Measurements from ENCODE around the gene MAPKAP1. TPM values are rescaled to one million over a fixed set of nuclear protein-coding genes. Genes with fewer than 3 reads are reported as not detected.
A peak's percentile ranks its signal among the peaks of the same experiment; 100 is the strongest.

The MAPKAP1 gene
- polyA plus RNA-seq, 1 donor (not counting 4 experiments of a cell fraction or from before 2014, with no cell fraction given) = 129 TPM

GRCh38 chr9:125559194-125559593 is 147.8 kb downstream of the MAPKAP1 start:
- no peak for DNase-seq (ENCODE audit: low read depth, low spot score)

GRCh38 chr9:125558453-125559092 is 148.4 kb downstream of the MAPKAP1 start:
- Histone ChIP-seq H3K27me3 (ENCODE audit: control insufficient read depth, extremely low read depth, insufficient read depth, low read length) (no peaks in the 10 kb centered on the region), H3K36me3 (ENCODE audit: control insufficient read depth in 2 of 2, extremely low read depth in 1 of 2, insufficient read depth in 2 of 2, low read length in 2 of 2) (peaks cover 10 to 18% of the 10 kb centered on the region in 2 experiments), H3K4me1 (ENCODE audit: control insufficient read depth, extremely low read depth, insufficient read depth, low read length) (no peaks in the 10 kb centered on the region), H3K79me2 (ENCODE audit: control insufficient read depth, insufficient read depth, low read length) (peaks cover 2% of the 10 kb centered on the region), H3K9ac (ENCODE audit: control insufficient read depth, extremely low read depth, insufficient read depth, low read length) (no peak overlapping the region), H4K20me1 (ENCODE audit: control insufficient read depth, extremely low read depth, insufficient read depth, low read length) (no peaks in the 10 kb centered on the region), H3K9me1 (ENCODE audit: control insufficient read depth, extremely low read depth, insufficient read depth, low read length) (no peaks in the 10 kb centered on the region), H3K4me2 (ENCODE audit: control insufficient read depth, extremely low read depth, insufficient read depth, low read depth, low read length) (no peak overlapping the region), H2AFZ (ENCODE audit: control insufficient read depth, low read length) (no peak overlapping the region), H3K4me3 (ENCODE audit: control insufficient read depth in 2 of 3, extremely low read depth in 1 of 3, insufficient read depth in 2 of 3, low read depth in 1 of 3, low read length in 3 of 3) (no peak overlapping the region), H3K27ac (ENCODE audit: control insufficient read depth, insufficient read depth, low read length) (no peak overlapping the region), H3K9me3 (ENCODE audit: control insufficient read depth, low read depth, low read length) (no peaks in the 10 kb centered on the region)
- DNase-seq (ENCODE audit: low read depth, low spot score) = no peak
- dilution Hi-C loops (cut with MboI; ENCODE audit: extremely low pct_ligation_motif_present, low sequenced_read_pairs) = no loop called here
- FAIRE-seq = peak; percentile 67
- TF ChIP-seq CTCF (optimal IDR thresholded peaks at IDR 0.05 in 1 of 3, IDR thresholded peaks at IDR 0.05 in 1 of 3, conservative IDR thresholded peaks at IDR 0.05 in 1 of 3; ENCODE audit: extremely low read depth in 1 of 3, insufficient read depth in 2 of 3, low read length in 3 of 3) = peak; percentile 72 to 80 (median 78)
- no peak for TF ChIP-seq EZH2 (IDR thresholded peaks at IDR 0.05; ENCODE audit: low read length)

More at GRCh38 chr9:125559194-125559593, 147.8 kb downstream of the MAPKAP1 start:
- H4K20me1 ChIP-seq (ENCODE audit: control insufficient read depth, extremely low read depth, insufficient read depth, low read length) = no peaks in the 10 kb centered on the region
- H3K79me2 ChIP-seq (ENCODE audit: control insufficient read depth, insufficient read depth, low read length) = peaks cover 2% of the 10 kb centered on the region
- H3K9ac ChIP-seq (ENCODE audit: control insufficient read depth, extremely low read depth, insufficient read depth, low read length) = no peak overlapping the region
- H3K4me3 ChIP-seq (ENCODE audit: control insufficient read depth in 2 of 3, extremely low read depth in 1 of 3, insufficient read depth in 2 of 3, low read depth in 1 of 3, low read length in 3 of 3) = no peak overlapping the region
- dilution Hi-C loops (cut with MboI; ENCODE audit: extremely low pct_ligation_motif_present, low sequenced_read_pairs) = no loop called here
- no peak overlapping the region for H3K4me2 ChIP-seq (ENCODE audit: control insufficient read depth, extremely low read depth, insufficient read depth, low read depth, low read length)
- H3K36me3 ChIP-seq (ENCODE audit: control insufficient read depth in 2 of 2, extremely low read depth in 1 of 2, insufficient read depth in 2 of 2, low read length in 2 of 2) = peaks cover 8 to 18% of the 10 kb centered on the region in 2 experiments
- no peaks in the 10 kb centered on the region for H3K9me3 ChIP-seq (ENCODE audit: control insufficient read depth, low read depth, low read length)
- no peaks in the 10 kb centered on the region for H3K27me3 ChIP-seq (ENCODE audit: control insufficient read depth, extremely low read depth, insufficient read depth, low read length)
- H3K4me1 ChIP-seq (ENCODE audit: control insufficient read depth, extremely low read depth, insufficient read depth, low read length) = no peaks in the 10 kb centered on the region
- no peak for FAIRE-seq
- no peak overlapping the region for H3K27ac ChIP-seq (ENCODE audit: control insufficient read depth, insufficient read depth, low read length)
- no peak overlapping the region for H2AFZ ChIP-seq (ENCODE audit: control insufficient read depth, low read length)
- H3K9me1 ChIP-seq (ENCODE audit: control insufficient read depth, extremely low read depth, insufficient read depth, low read length) = no peaks in the 10 kb centered on the region
- TF ChIP-seq CTCF (optimal IDR thresholded peaks at IDR 0.05 in 1 of 3, IDR thresholded peaks at IDR 0.05 in 1 of 3, conservative IDR thresholded peaks at IDR 0.05 in 1 of 3; ENCODE audit: extremely low read depth in 1 of 3, insufficient read depth in 2 of 3, low read length in 3 of 3) = no peak
- TF ChIP-seq EZH2 (IDR thresholded peaks at IDR 0.05; ENCODE audit: low read length) = no peak

Data from keratinocyte (primary cell).